Esophagus squamous epithelium (tissue), 5 donors: ENCODE measurements around the gene PLSCR1. TPM values are rescaled to one million over a fixed set of nuclear protein-coding genes. Genes with fewer than 3 reads are reported as not detected.

ENCODE experiments used
- DNase-seq: peaks from one replicate; lab custom pipeline; 2025; lab: John Stamatoyannopoulos, UW
- H3K27ac ChIP-seq, 4 donors: fragments of 200-600 bp; sonication (generic); one replicate each; pipeline ENCODE4 v1.5.1; 2016 to 2019; ENCODE audit warnings: mild to moderate bottlenecking in 1 of 4
- H3K27me3 ChIP-seq, 4 donors: fragments of 200-600 bp; sonication (generic); 1 replicate in 3 of 4; 2 replicates in 1 of 4; pipeline versions ENCODE4 v1.5.1 to v1.6.0; 2017 to 2021; ENCODE audit warnings: antibody characterized with exemption in 1 of 4
- H3K36me3 ChIP-seq, 3 donors: fragments of 200-600 bp; sonication (generic); one replicate each; pipeline ENCODE4 v1.5.1; 2016 to 2019
- H3K4me1 ChIP-seq, 3 donors: fragments of 200-600 bp; sonication (generic); one replicate each; pipeline ENCODE4 v1.5.1; 2017 to 2019
- H3K4me3 ChIP-seq, 4 donors: fragments of 200-600 bp; sonication (generic); 1 replicate in 3 of 4; 2 replicates in 1 of 4; pipeline ENCODE4 v1.5.1; 2016 to 2019; ENCODE audit warnings: mild to moderate bottlenecking in 2 of 4, moderate library complexity in 1 of 4
- H3K9me3 ChIP-seq, 3 donors: fragments of 200-600 bp; sonication (generic); one replicate each; pipeline ENCODE4 v1.5.1; 2016 to 2019
- CTCF ChIP-seq, 6 experiments: fragments of 450-650 bp in 4 of 6; fragments of 200-600 bp in 2 of 6; sonication (generic) in 2 of 6; IDR thresholded peaks; one replicate each; pipeline ENCODE4 v1.5.1; 2016 to 2019; ENCODE audit warnings: antibody characterized with exemption in 6 of 6, mild to moderate bottlenecking in 4 of 6, moderate library complexity in 4 of 6
- POLR2A ChIP-seq, 4 donors: fragments of 450-650 bp; IDR thresholded peaks; one replicate each; pipeline ENCODE4 v1.6.1; 2017; ENCODE audit warnings: antibody characterized with exemption in 4 of 4, mild to moderate bottlenecking in 4 of 4, moderate library complexity in 3 of 4
- WGBS, 2 donors: methylation state at CpG; one replicate each; pipeline ENCODE4 v1.1.5; 2018; 5-methylcytosine and 5-hydroxymethylcytosine counted together
- intact Hi-C: fragments of 100-400 bp; cut with DNase I; formaldehyde crosslinking; loops from one replicate; pipeline ENCODE4 v1.15.0; 2022
- total RNA-seq, 4 donors: library from RNA; depleted of rRNA; stranded (reverse); fragments of >200 nt; gene quantifications; one replicate each; pipeline ENCODE4 v1.1.0, GENCODE V29; 2016
- donor health status: DM: yes; HTN: yes; CAD: no.

Gene PLSCR1
- total RNA-seq, 4 donors from 2014 or later: 51.1 to 138 (median 63.3) TPM

- 100% methylated on average over 1 of the region's 1 CpG; no CpG with 5 or more reads in 1 of the 2 donors for WGBS, 2 donors
- peaks cover 0 to 9% (median 3%) of the 10 kb centered on the region in 3 donors for H3K4me1 ChIP-seq
- H3K36me3 ChIP-seq: no peaks in the 10 kb centered on the region
- intact Hi-C loops: no loop called here
- no peak overlapping the region for H3K4me3 ChIP-seq
- DNase-seq: no peak
- TF ChIP-seq CTCF (IDR thresholded peaks at IDR 0.05): no peak
- no peak for TF ChIP-seq POLR2A (IDR thresholded peaks at IDR 0.05)
- H3K9me3 ChIP-seq: no peaks in the 10 kb centered on the region
- H3K27ac ChIP-seq: no peak overlapping the region
- no peaks in the 10 kb centered on the region for H3K27me3 ChIP-seq
Observed at GRCh38 chr3:146496726-146497125, 47.7 kb downstream of the PLSCR1 start.

- no peak overlapping the region for H3K4me3 ChIP-seq
- intact Hi-C loops: no loop called here
- TF ChIP-seq CTCF (IDR thresholded peaks at IDR 0.05): no peak
- TF ChIP-seq POLR2A (IDR thresholded peaks at IDR 0.05): no peak
- peaks cover 0 to 9% (median 3%) of the 10 kb centered on the region in 3 donors for H3K4me1 ChIP-seq
- no peaks in the 10 kb centered on the region for H3K9me3 ChIP-seq
- WGBS, 2 donors: 0 to 100% methylated on average over 1 of the region's 1 CpG
- no peak for DNase-seq
- H3K36me3 ChIP-seq: no peaks in the 10 kb centered on the region
- no peaks in the 10 kb centered on the region for H3K27me3 ChIP-seq
- H3K27ac ChIP-seq: no peak overlapping the region
Observed at GRCh38 chr3:146496251-146496650, 48.2 kb downstream of the PLSCR1 start.

GRCh38 chr3:146493761-146494160, 50.6 kb downstream of the PLSCR1 start:
- no peak for DNase-seq
- peaks cover 0 to 9% (median 3%) of the 10 kb centered on the region in 3 donors for H3K4me1 ChIP-seq
- H3K4me3 ChIP-seq: no peak overlapping the region
- no peak overlapping the region for H3K27ac ChIP-seq
- WGBS, 2 donors: 67 to 70% methylated on average over 2 of the region's 2 CpGs
- TF ChIP-seq POLR2A (IDR thresholded peaks at IDR 0.05) (no peak), CTCF (IDR thresholded peaks at IDR 0.05) (no peak)
- peaks cover 0 to 4% (median 0%) of the 10 kb centered on the region in 3 donors for H3K9me3 ChIP-seq
- H3K27me3 ChIP-seq: no peaks in the 10 kb centered on the region
- no peaks in the 10 kb centered on the region for H3K36me3 ChIP-seq
- intact Hi-C loops: no loop called here

- no peaks in the 10 kb centered on the region for H3K36me3 ChIP-seq
- no peak overlapping the region for H3K27ac ChIP-seq
- 37 to 45% methylated on average over 2 of the region's 2 CpGs for WGBS, 2 donors
- intact Hi-C loops: no loop called here
- no peaks in the 10 kb centered on the region for H3K27me3 ChIP-seq
- TF ChIP-seq POLR2A (IDR thresholded peaks at IDR 0.05) (no peak), CTCF (IDR thresholded peaks at IDR 0.05) (no peak)
- H3K4me1 ChIP-seq: peaks cover 0 to 9% (median 3%) of the 10 kb centered on the region in 3 donors
- H3K9me3 ChIP-seq: peaks cover 0 to 4% (median 0%) of the 10 kb centered on the region in 3 donors
- no peak for DNase-seq
- H3K4me3 ChIP-seq: no peak overlapping the region
Observed at GRCh38 chr3:146493221-146493620, 51.2 kb downstream of the PLSCR1 start.

GRCh38 chr3:146491303-146491702, 53.1 kb downstream of the PLSCR1 start:
- WGBS, 2 donors: 38 to 79% methylated on average over 2 of the region's 2 CpGs
- DNase-seq: no peak

More at GRCh38 chr3:146491303-146491702, 53.1 kb downstream of the PLSCR1 start:
- intact Hi-C loops: no loop called here
- Histone ChIP-seq H3K36me3 (no peaks in the 10 kb centered on the region), H3K4me3 (no peak overlapping the region), H3K27ac (no peak overlapping the region), H3K27me3 (no peaks in the 10 kb centered on the region), H3K9me3 (peaks cover 0 to 4% (median 0%) of the 10 kb centered on the region in 3 donors), H3K4me1 (peaks cover 0 to 9% (median 3%) of the 10 kb centered on the region in 3 donors)
- TF ChIP-seq CTCF (IDR thresholded peaks at IDR 0.05) (no peak), POLR2A (IDR thresholded peaks at IDR 0.05) (no peak)
